HG02870 (cell line): ENCODE data around the gene ADAR.

Source experiments
- ATAC-seq: cut with Tn5 transposase; IDR thresholded peaks from one replicate; pipeline ENCODE4 v1.9.1; 2021; ENCODE audit warnings: mild to moderate bottlenecking, moderate library complexity; ENCODE audit not compliant: unreplicated experiment

ADAR gene

DNA sequence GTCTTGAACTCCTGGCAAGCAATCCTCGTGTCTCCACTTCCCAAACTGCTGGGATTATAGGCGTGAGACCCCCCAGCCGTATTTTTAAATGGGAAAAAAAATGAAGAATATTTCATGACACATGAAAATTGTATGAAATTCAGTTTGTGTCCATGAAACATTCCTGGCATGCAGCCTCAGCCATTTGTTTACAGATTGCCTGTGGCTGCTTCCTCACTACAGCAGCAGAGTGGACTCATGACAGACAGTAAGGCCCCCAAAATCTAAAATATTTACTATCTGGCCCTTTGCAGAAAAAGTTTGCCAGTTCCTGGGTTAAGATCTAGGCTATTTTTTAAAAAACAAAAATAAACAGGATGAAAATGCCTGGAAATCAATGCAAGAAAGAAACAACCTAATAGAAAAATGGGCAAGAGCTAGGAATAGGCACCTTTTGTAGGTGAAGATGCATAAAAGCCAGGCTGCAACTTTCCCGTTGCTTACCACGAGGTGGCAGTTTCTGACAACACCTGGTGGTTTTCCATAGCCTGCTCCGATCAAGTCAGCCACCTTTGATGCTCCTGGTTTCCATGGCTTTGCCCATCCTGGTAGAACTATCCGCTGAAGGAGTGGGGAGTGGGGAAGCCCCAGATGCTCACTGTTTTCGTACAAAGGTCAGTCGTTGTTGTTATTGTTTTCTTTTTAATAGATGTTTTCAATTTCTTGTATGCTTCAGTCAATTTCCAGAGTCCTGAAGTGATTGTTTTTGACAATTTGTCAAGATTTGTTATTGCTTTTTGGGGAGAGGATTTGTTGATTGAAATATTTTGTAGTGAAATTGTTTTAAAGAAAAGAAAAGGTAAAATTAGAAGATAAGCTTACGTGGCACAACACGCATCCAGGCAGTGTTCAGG, 73.8 kb downstream of the ADAR start:
- ATAC-seq, result no peak
